OCI-LY3 (cell line): ENCODE data around the gene CCDC3.

ENCODE experiments used
- EZH2phosphoT487 ChIP-seq: fragments of 200-600 bp; shearing (Covaris generic); IDR thresholded peaks from 2 replicates; pipeline ENCODE4 v1.6.1; 2018; ENCODE audit warnings: antibody characterized with exemption, mixed run types, low read depth
- TF ChIP-seq, protein P1 (sequence below): fragments of 200-600, 300-600 bp; sonication (generic); IDR thresholded peaks from 2 replicates; pipeline ENCODE4 v1.5.1; 2014; ENCODE audit warnings: antibody characterized with exemption, low read length, low read depth

GRCh38 chr10:12919574-12919973 lies 81.9 kb downstream of the CCDC3 start:
- TF ChIP-seq, protein P1, sequence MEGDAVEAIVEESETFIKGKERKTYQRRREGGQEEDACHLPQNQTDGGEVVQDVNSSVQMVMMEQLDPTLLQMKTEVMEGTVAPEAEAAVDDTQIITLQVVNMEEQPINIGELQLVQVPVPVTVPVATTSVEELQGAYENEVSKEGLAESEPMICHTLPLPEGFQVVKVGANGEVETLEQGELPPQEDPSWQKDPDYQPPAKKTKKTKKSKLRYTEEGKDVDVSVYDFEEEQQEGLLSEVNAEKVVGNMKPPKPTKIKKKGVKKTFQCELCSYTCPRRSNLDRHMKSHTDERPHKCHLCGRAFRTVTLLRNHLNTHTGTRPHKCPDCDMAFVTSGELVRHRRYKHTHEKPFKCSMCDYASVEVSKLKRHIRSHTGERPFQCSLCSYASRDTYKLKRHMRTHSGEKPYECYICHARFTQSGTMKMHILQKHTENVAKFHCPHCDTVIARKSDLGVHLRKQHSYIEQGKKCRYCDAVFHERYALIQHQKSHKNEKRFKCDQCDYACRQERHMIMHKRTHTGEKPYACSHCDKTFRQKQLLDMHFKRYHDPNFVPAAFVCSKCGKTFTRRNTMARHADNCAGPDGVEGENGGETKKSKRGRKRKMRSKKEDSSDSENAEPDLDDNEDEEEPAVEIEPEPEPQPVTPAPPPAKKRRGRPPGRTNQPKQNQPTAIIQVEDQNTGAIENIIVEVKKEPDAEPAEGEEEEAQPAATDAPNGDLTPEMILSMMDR, result no peak
- no peak for TF ChIP-seq EZH2phosphoT487
